ENCODE measurements around the gene OAF.

DNA sequence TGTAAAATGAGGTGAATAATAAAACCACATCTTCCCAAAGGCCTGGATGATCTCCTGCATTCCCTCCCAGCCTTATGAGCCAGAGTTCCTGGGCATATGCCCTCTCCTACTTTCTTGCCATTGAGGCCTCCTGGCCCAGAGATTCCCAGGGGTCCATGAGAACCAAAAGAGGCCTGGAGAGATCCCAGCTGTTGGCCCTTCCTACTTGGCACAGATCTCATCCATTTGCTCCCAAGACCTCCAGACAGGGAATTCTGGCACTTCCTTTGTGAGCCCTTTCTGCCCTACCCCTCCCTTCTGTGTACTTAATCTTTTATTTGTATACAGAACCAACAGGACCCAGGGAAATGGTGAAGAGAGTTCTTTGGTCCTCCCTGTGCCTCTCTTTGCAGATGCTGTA is 50.5 kb downstream of the OAF start:
- TF ChIP-seq, protein P1, sequence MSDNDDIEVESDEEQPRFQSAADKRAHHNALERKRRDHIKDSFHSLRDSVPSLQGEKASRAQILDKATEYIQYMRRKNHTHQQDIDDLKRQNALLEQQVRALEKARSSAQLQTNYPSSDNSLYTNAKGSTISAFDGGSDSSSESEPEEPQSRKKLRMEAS (CRISPR knock-in tag; IDR thresholded peaks at IDR 0.05): no peak
- TF ChIP-seq CBX1 (IDR thresholded peaks at IDR 0.05; ENCODE audit: low read depth) (no peak), BHLHE40 (IDR thresholded peaks at IDR 0.05; ENCODE audit: low read length) (no peak), CCNT2 (IDR thresholded peaks at IDR 0.05; ENCODE audit: borderline replicate concordance, extremely low read depth, insufficient read length, low read depth, low read length) (no peak), TAF1 (IDR thresholded peaks at IDR 0.05; ENCODE audit: control insufficient read depth, extremely low read depth, insufficient read depth, low read length, severe bottlenecking) (no peak), ZNF324 (CRISPR knock-in tag; IDR thresholded peaks at IDR 0.05) (no peak), PML (IDR thresholded peaks at IDR 0.05; ENCODE audit: low read length) (no peak), TBP (optimal IDR thresholded peaks at IDR 0.05; ENCODE audit: low read depth, low read length) (no peak), POLR2A (conservative IDR thresholded peaks at IDR 0.05) (no peak), NRF1 (conservative IDR thresholded peaks at IDR 0.05 in 1 of 2, IDR thresholded peaks at IDR 0.05 in 1 of 2) (no peak)
- TF ChIP-seq, protein P2, sequence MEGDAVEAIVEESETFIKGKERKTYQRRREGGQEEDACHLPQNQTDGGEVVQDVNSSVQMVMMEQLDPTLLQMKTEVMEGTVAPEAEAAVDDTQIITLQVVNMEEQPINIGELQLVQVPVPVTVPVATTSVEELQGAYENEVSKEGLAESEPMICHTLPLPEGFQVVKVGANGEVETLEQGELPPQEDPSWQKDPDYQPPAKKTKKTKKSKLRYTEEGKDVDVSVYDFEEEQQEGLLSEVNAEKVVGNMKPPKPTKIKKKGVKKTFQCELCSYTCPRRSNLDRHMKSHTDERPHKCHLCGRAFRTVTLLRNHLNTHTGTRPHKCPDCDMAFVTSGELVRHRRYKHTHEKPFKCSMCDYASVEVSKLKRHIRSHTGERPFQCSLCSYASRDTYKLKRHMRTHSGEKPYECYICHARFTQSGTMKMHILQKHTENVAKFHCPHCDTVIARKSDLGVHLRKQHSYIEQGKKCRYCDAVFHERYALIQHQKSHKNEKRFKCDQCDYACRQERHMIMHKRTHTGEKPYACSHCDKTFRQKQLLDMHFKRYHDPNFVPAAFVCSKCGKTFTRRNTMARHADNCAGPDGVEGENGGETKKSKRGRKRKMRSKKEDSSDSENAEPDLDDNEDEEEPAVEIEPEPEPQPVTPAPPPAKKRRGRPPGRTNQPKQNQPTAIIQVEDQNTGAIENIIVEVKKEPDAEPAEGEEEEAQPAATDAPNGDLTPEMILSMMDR (IDR thresholded peaks at IDR 0.05 in 2 of 3, conservative IDR thresholded peaks at IDR 0.05 in 1 of 3; ENCODE audit: insufficient read depth in 2 of 3, low read depth in 1 of 3, low read length in 3 of 3): no peak
- TF ChIP-seq, protein P3, sequence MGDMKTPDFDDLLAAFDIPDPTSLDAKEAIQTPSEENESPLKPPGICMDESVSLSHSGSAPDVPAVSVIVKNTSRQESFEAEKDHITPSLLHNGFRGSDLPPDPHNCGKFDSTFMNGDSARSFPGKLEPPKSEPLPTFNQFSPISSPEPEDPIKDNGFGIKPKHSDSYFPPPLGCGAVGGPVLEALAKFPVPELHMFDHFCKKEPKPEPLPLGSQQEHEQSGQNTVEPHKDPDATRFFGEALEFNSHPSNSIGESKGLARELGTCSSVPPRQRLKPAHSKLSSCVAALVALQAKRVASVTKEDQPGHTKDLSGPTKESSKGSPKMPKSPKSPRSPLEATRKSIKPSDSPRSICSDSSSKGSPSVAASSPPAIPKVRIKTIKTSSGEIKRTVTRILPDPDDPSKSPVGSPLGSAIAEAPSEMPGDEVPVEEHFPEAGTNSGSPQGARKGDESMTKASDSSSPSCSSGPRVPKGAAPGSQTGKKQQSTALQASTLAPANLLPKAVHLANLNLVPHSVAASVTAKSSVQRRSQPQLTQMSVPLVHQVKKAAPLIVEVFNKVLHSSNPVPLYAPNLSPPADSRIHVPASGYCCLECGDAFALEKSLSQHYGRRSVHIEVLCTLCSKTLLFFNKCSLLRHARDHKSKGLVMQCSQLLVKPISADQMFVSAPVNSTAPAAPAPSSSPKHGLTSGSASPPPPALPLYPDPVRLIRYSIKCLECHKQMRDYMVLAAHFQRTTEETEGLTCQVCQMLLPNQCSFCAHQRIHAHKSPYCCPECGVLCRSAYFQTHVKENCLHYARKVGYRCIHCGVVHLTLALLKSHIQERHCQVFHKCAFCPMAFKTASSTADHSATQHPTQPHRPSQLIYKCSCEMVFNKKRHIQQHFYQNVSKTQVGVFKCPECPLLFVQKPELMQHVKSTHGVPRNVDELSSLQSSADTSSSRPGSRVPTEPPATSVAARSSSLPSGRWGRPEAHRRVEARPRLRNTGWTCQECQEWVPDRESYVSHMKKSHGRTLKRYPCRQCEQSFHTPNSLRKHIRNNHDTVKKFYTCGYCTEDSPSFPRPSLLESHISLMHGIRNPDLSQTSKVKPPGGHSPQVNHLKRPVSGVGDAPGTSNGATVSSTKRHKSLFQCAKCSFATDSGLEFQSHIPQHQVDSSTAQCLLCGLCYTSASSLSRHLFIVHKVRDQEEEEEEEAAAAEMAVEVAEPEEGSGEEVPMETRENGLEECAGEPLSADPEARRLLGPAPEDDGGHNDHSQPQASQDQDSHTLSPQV (IDR thresholded peaks at IDR 0.05): no peak

Data from K562 (cell line).